HepG2 (cell line): ENCODE data around the gene WDR7. TPM values are rescaled to one million over a fixed set of nuclear protein-coding genes. Genes with fewer than 3 reads are reported as not detected.

Experiments used
- HHEX ChIP-seq: IDR thresholded peaks from 2 replicates; pipeline ENCODE4 v1.6.1; 2016; ENCODE audit warnings: control low read depth
- MBNL3 ChIP-seq: fragments of 250-450 bp; sonication (Bioruptor Pico); conservative IDR thresholded peaks from 2 replicates; pipeline ENCODE4 v1.8.0; 2022; ENCODE audit warnings: mild to moderate bottlenecking, inconsistent platforms
- ZNF333 ChIP-seq: sonication (generic); formaldehyde crosslinking; IDR thresholded peaks from 2 replicates; pipeline ENCODE4 v1.4.0; 2020; ENCODE audit warnings: mild to moderate bottlenecking, missing genetic modification reagents, borderline replicate concordance
- polyA plus RNA-seq, 8 experiments: library from polyadenylated mRNA; depleted of rRNA in 3 of 8; stranded (reverse) in 7 of 8; unstranded in 1 of 8; fragments of >200 nt; fragmentation: Illumina TruSeq in 4 of 8; extraction: Trizol in 4 of 8; gene quantifications; 2 replicates each; pipeline versions ENCODE4 v1.2.1 to v1.2.3, GENCODE V29; 2011 to 2016; ENCODE audit warnings: low read depth in 4 of 8, missing spikeins in 1 of 8, mixed read lengths in 1 of 8; ENCODE audit not compliant: insufficient read depth in 1 of 8
- total RNA-seq, 5 experiments: library from RNA; depleted of rRNA; stranded (reverse); fragments of >200 nt; fragmentation: Illumina TruSeq; extraction: Trizol; gene quantifications; 2 replicates each; pipeline ENCODE4 v1.2.3, GENCODE V29; 2016; ENCODE audit warnings: low read depth in 1 of 5
- TF ChIP-seq, protein P1 (sequence below): fragments of 450-650 bp; IDR thresholded peaks from 2 replicates; pipeline ENCODE4 v1.6.1; 2017; ENCODE audit warnings: mild to moderate bottlenecking
- TF ChIP-seq, protein P2 (sequence below): sonication (generic); formaldehyde crosslinking; IDR thresholded peaks from 2 replicates; pipeline ENCODE4 v1.4.0; 2020; ENCODE audit warnings: mild to moderate bottlenecking, missing genetic modification reagents
- TF ChIP-seq, protein P3 (sequence below): sonication (generic); formaldehyde crosslinking; conservative IDR thresholded peaks from 2 replicates; pipeline ENCODE4 v1.5.0; 2020; ENCODE audit warnings: missing genetic modification reagents
- TF ChIP-seq, protein P4 (sequence below): sonication (generic); formaldehyde crosslinking; IDR thresholded peaks from 2 replicates; pipeline ENCODE4 v1.9.0; 2021; ENCODE audit warnings: missing genetic modification reagents, mild to moderate bottlenecking, borderline replicate concordance

Gene WDR7
- total and polyA plus RNA-seq, 2 of the 13 experiments (the other 11 are each of a cell fraction or from before 2014, with no cell fraction given): 2.0 to 7.8 TPM

DNA sequence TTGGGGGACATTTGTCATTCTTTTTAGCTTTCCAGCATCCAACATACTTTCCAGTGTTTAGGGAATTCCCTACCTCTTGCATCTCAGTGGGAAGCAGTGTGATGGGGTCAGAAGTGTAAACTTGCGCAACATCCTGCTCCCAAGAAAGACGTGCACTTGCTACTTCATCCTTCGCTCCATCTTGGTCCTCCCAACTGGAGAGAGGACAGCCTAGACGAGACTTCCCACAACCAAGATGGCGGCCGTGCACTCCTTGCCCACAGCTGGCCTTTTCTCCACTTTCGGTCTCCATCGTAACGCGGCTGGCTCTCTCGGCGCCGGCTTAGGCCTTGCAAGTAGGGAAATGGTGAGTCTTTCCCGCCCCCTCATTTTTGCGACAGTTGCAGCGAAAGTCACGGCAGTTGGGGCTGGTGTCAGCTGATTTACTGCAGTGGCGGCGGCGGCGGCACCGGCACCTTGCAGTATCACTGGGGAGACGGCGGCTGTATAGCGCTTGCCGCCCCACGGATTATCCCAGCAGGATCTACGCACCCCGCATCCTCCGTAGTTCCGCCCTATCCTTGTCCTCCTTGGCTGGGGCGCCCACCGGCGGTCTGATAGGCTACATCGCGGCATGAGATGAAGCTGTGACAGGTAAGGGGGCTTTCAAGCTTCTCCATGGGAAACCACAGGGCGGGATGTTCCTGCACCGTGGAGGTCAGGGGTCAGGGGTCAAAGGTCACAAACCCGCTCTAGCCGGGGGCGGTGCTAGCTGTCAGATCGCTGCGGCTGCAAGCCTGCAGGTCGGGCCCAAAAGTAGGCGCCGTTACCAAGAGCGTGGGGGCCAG is at the start of gene WDR7 (continued):
- TF ChIP-seq, protein P1, sequence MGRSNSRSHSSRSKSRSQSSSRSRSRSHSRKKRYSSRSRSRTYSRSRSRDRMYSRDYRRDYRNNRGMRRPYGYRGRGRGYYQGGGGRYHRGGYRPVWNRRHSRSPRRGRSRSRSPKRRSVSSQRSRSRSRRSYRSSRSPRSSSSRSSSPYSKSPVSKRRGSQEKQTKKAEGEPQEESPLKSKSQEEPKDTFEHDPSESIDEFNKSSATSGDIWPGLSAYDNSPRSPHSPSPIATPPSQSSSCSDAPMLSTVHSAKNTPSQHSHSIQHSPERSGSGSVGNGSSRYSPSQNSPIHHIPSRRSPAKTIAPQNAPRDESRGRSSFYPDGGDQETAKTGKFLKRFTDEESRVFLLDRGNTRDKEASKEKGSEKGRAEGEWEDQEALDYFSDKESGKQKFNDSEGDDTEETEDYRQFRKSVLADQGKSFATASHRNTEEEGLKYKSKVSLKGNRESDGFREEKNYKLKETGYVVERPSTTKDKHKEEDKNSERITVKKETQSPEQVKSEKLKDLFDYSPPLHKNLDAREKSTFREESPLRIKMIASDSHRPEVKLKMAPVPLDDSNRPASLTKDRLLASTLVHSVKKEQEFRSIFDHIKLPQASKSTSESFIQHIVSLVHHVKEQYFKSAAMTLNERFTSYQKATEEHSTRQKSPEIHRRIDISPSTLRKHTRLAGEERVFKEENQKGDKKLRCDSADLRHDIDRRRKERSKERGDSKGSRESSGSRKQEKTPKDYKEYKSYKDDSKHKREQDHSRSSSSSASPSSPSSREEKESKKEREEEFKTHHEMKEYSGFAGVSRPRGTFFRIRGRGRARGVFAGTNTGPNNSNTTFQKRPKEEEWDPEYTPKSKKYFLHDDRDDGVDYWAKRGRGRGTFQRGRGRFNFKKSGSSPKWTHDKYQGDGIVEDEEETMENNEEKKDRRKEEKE: no peak
- TF ChIP-seq ZNF333 (CRISPR knock-in tag) (no peak), HHEX (no peak), MBNL3 (no peak)
- TF ChIP-seq, protein P2, sequence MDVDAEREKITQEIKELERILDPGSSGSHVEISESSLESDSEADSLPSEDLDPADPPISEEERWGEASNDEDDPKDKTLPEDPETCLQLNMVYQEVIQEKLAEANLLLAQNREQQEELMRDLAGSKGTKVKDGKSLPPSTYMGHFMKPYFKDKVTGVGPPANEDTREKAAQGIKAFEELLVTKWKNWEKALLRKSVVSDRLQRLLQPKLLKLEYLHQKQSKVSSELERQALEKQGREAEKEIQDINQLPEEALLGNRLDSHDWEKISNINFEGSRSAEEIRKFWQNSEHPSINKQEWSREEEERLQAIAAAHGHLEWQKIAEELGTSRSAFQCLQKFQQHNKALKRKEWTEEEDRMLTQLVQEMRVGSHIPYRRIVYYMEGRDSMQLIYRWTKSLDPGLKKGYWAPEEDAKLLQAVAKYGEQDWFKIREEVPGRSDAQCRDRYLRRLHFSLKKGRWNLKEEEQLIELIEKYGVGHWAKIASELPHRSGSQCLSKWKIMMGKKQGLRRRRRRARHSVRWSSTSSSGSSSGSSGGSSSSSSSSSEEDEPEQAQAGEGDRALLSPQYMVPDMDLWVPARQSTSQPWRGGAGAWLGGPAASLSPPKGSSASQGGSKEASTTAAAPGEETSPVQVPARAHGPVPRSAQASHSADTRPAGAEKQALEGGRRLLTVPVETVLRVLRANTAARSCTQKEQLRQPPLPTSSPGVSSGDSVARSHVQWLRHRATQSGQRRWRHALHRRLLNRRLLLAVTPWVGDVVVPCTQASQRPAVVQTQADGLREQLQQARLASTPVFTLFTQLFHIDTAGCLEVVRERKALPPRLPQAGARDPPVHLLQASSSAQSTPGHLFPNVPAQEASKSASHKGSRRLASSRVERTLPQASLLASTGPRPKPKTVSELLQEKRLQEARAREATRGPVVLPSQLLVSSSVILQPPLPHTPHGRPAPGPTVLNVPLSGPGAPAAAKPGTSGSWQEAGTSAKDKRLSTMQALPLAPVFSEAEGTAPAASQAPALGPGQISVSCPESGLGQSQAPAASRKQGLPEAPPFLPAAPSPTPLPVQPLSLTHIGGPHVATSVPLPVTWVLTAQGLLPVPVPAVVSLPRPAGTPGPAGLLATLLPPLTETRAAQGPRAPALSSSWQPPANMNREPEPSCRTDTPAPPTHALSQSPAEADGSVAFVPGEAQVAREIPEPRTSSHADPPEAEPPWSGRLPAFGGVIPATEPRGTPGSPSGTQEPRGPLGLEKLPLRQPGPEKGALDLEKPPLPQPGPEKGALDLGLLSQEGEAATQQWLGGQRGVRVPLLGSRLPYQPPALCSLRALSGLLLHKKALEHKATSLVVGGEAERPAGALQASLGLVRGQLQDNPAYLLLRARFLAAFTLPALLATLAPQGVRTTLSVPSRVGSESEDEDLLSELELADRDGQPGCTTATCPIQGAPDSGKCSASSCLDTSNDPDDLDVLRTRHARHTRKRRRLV (CRISPR knock-in tag): no peak
- TF ChIP-seq, protein P3, sequence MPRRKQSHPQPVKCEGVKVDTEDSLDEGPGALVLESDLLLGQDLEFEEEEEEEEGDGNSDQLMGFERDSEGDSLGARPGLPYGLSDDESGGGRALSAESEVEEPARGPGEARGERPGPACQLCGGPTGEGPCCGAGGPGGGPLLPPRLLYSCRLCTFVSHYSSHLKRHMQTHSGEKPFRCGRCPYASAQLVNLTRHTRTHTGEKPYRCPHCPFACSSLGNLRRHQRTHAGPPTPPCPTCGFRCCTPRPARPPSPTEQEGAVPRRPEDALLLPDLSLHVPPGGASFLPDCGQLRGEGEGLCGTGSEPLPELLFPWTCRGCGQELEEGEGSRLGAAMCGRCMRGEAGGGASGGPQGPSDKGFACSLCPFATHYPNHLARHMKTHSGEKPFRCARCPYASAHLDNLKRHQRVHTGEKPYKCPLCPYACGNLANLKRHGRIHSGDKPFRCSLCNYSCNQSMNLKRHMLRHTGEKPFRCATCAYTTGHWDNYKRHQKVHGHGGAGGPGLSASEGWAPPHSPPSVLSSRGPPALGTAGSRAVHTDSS (CRISPR knock-in tag): no peak
- TF ChIP-seq, protein P4, sequence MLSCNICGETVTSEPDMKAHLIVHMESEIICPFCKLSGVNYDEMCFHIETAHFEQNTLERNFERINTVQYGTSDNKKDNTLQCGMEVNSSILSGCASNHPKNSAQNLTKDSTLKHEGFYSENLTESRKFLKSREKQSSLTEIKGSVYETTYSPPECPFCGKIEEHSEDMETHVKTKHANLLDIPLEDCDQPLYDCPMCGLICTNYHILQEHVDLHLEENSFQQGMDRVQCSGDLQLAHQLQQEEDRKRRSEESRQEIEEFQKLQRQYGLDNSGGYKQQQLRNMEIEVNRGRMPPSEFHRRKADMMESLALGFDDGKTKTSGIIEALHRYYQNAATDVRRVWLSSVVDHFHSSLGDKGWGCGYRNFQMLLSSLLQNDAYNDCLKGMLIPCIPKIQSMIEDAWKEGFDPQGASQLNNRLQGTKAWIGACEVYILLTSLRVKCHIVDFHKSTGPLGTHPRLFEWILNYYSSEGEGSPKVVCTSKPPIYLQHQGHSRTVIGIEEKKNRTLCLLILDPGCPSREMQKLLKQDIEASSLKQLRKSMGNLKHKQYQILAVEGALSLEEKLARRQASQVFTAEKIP (CRISPR knock-in tag): no peak
